AG10803 (cell line): ENCODE measurements around the gene JAKMIP1.

Experiments used
- DNase-seq: peaks from one replicate; pipeline ENCODE4 v3.0.0; 2010; ENCODE audit warnings: low read depth
- H3K4me3 ChIP-seq: 2 replicates; pipeline ENCODE4 v1.5.1; 2011; ENCODE audit warnings: mild to moderate bottlenecking, low read length, control low read depth
- CTCF ChIP-seq: conservative IDR thresholded peaks from 2 replicates; pipeline ENCODE4 v1.5.1; 2011; ENCODE audit warnings: mild to moderate bottlenecking, low read length, control low read depth, inconsistent platforms

JAKMIP1 gene

GRCh38 chr4:6153874-6154273 lies 46.5 kb downstream of the JAKMIP1 start:
- TF ChIP-seq CTCF: no peak
- H3K4me3 ChIP-seq: no peak overlapping the region
- no peak for DNase-seq

GRCh38 chr4:6152869-6153705 lies 47.3 kb downstream of the JAKMIP1 start:
- DNase-seq: no peak
- no peak for TF ChIP-seq CTCF
- H3K4me3 ChIP-seq: no peak overlapping the region

GRCh38 chr4:6150046-6150735 lies 50.2 kb downstream of the JAKMIP1 start:
- no peak for DNase-seq
- no peak overlapping the region for H3K4me3 ChIP-seq
- TF ChIP-seq CTCF: no peak

GRCh38 chr4:6148506-6149205 lies 51.7 kb downstream of the JAKMIP1 start:
- DNase-seq: no peak
- TF ChIP-seq CTCF: no peak
- H3K4me3 ChIP-seq: no peak overlapping the region

GRCh38 chr4:6147441-6147840 lies 52.9 kb downstream of the JAKMIP1 start:
- no peak for DNase-seq
- no peak for TF ChIP-seq CTCF
- no peak overlapping the region for H3K4me3 ChIP-seq

- no peak for TF ChIP-seq CTCF
- H3K4me3 ChIP-seq: no peak overlapping the region
- DNase-seq: no peak
Measured at GRCh38 chr4:6143603-6144181, 56.7 kb downstream of the JAKMIP1 start.
